MCF 10A (cell line): Measurements from ENCODE around the gene SNAI3. TPM values are rescaled to one million over a fixed set of nuclear protein-coding genes. Genes with fewer than 3 reads are reported as not detected.

Experiments used
- BruUV-seq: library from RNA; stranded (reverse); fragments of 400-500 nt; replicated peaks from 2 replicates; lab custom pipeline; 2021; lab: Mats Ljungman, UMichigan
- CTCF ChIA-PET: fragments of 300-600 bp; sonication (Branson Sonifier 250); formaldehyde crosslinking; extraction: SDS; loops from one replicate; lab custom pipeline; 2021; ENCODE audit warnings: antibody characterized with exemption, inconsistent platforms; lab: Yijun Ruan, JAX
- POLR2A ChIA-PET: fragments of 300-600, 350-650 bp; sonication (Branson Sonifier 250); formaldehyde crosslinking; extraction: SDS; loops from one replicate; lab custom pipeline; 2020; ENCODE audit warnings: antibody characterized with exemption, inconsistent platforms; lab: Yijun Ruan, JAX
- DNase-seq: peaks from one replicate; pipeline ENCODE4 v3.0.0-alpha.2; 2018; ENCODE audit not compliant: unreplicated experiment
- H3K27ac Mint-ChIP-seq: one replicate; pipeline ENCODE4 v1.8.0; 2022; ENCODE audit warnings: mild to moderate bottlenecking, low read depth, mixed read lengths; ENCODE audit not compliant: unreplicated experiment
- H3K27me3 Mint-ChIP-seq: one replicate; pipeline ENCODE4 v1.8.0; 2022; ENCODE audit warnings: mixed read lengths; ENCODE audit not compliant: insufficient read depth, unreplicated experiment
- H3K36me3 Mint-ChIP-seq: one replicate; pipeline ENCODE4 v1.8.0; 2022; ENCODE audit warnings: mild to moderate bottlenecking, moderate library complexity, mixed read lengths; ENCODE audit not compliant: insufficient read depth, unreplicated experiment
- H3K4me1 Mint-ChIP-seq: one replicate; pipeline ENCODE4 v1.8.0; 2022; ENCODE audit warnings: mixed read lengths; ENCODE audit not compliant: insufficient read depth, unreplicated experiment
- H3K4me3 Mint-ChIP-seq: one replicate; pipeline ENCODE4 v1.8.0; 2022; ENCODE audit warnings: mild to moderate bottlenecking, moderate library complexity, mixed read lengths; ENCODE audit not compliant: unreplicated experiment
- H3K9me3 Mint-ChIP-seq: one replicate; pipeline ENCODE4 v1.8.0; 2022; ENCODE audit warnings: mixed read lengths; ENCODE audit not compliant: unreplicated experiment
- CTCF ChIP-seq: fragments of 200-600 bp; IDR thresholded peaks from one replicate; pipeline ENCODE4 v1.8.0; 2022; ENCODE audit warnings: antibody characterized with exemption, mild to moderate bottlenecking; ENCODE audit not compliant: unreplicated experiment
- intact Hi-C: fragments of 100-400 bp; cut with micrococcal nuclease; formaldehyde crosslinking; loops from 2 replicates; pipeline ENCODE4 v1.14.1; 2022
- total RNA-seq: library from RNA; stranded (reverse); gene quantifications from 2 replicates; pipeline ENCODE4 v1.2.3, GENCODE V29; 2022

SNAI3 gene
- total RNA-seq, 1 experiment from 2014 or later: not detected

DNA sequence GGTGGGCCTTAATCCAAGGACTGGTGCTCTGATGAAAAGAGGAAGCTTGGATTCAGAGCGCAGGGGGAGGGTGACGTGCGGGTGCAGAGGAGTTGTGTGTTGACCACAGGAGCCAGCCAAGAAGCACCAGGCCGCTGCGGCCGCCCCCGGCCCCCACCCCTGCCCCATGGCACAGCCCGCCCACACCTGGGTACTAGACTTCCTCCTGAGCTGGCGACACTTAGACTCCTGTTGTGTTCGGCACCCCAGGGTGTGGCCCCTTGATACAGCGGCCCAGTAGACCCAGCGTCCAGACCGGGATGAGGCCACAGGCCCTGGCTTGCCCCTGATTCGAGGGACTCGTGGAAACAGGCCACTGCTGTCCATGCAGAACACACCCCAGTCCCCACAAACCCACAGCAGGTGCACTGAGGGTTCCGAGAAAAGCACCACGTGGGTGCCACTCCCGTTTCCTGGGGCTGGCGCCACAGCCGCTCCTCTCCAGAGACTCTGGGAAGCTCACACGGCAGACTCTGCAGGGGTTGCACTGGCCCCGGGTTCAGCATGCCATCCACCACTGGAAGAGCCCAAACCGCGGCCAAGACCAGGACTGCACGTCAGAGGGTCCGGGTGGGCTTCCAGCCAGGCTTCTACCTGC lies 5.7 kb upstream of the SNAI3 start:
- CTCF ChIA-PET: interaction anchor here (0.6 kb wide), 1 partner anchor 164 kb away, joined by 3 read pairs; no protein-coding TSS in a partner anchor
- no peaks in the 10 kb centered on the region for H3K36me3 Mint-ChIP-seq

DNA sequence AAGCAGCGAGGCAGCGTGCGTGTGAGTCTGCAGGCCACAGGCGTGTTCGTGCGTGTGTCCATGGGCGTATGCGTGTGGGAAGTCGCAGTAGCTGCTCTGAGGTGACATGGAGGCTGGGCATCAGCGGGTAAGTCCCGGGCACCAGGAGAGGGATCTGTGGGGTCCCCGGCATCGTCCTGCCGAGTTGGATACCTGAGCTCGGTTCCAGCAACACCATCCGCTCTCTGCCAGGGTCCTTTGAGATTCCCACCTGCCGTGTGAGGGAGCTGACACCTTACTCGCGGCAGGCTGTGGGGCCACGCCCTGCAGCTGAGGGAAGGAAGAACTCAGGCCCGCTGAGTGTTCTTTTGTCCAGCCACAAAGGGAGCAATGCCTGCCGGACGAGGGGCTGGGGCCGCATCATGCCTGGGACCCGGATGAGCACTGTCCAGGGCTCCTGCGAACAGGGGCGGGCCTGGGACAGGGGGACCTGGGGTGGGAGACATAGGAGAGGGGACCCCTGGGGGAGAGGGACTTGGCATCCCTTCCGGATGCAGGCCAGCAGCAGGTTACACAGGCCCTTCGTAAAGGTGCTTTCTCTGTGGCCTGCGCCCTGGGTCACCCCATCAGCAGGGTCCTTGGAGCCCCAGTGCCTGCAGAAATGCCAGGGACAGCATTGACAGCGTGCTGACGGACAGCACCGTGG lies 5.0 kb upstream of the SNAI3 start:
- intact Hi-C loops: no loop called here
- Mint-ChIP-seq H3K9me3 (no peaks in the 10 kb centered on the region), H3K4me3 (no peak overlapping the region), H3K4me1 (no peaks in the 10 kb centered on the region), H3K27ac (no peak overlapping the region), H3K27me3 (peaks cover 14% of the 10 kb centered on the region), H3K36me3 (no peaks in the 10 kb centered on the region)
- BruUV-seq: no TSS peak
- POLR2A ChIA-PET: no interaction called here
- DNase-seq: no peak
- CTCF ChIA-PET: no interaction called here
- TF ChIP-seq CTCF: no peak

More for the DNA sequence above, 5.7 kb upstream of the SNAI3 start:
- Mint-ChIP-seq H3K4me1 (no peaks in the 10 kb centered on the region), H3K27ac (no peak overlapping the region), H3K4me3 (no peak overlapping the region), H3K27me3 (peaks cover 14% of the 10 kb centered on the region), H3K9me3 (no peaks in the 10 kb centered on the region)
- BruUV-seq: no TSS peak
- intact Hi-C loops: no loop called here
- no peak for DNase-seq
- TF ChIP-seq CTCF: no peak
- POLR2A ChIA-PET: interaction anchor here (0.6 kb wide), 1 partner anchor 19 kb away, joined by 4 read pairs; no protein-coding TSS in a partner anchor

- peaks cover 14% of the 10 kb centered on the region for H3K27me3 Mint-ChIP-seq
- H3K27ac Mint-ChIP-seq: no peak overlapping the region
- no peaks in the 10 kb centered on the region for H3K4me1 Mint-ChIP-seq
- H3K9me3 Mint-ChIP-seq: no peaks in the 10 kb centered on the region
- intact Hi-C loops: no loop called here
- no peak for DNase-seq
- CTCF ChIA-PET: no interaction called here
- POLR2A ChIA-PET: no interaction called here
- TF ChIP-seq CTCF: no peak
- H3K36me3 Mint-ChIP-seq: no peaks in the 10 kb centered on the region
- BruUV-seq: no TSS peak
- no peak overlapping the region for H3K4me3 Mint-ChIP-seq
Observed at GRCh38 chr16:88690341-88691128, 4.2 kb upstream of the SNAI3 start.
